ENCODE data around the gene FOXR1.

FOXR1 gene

DNA sequence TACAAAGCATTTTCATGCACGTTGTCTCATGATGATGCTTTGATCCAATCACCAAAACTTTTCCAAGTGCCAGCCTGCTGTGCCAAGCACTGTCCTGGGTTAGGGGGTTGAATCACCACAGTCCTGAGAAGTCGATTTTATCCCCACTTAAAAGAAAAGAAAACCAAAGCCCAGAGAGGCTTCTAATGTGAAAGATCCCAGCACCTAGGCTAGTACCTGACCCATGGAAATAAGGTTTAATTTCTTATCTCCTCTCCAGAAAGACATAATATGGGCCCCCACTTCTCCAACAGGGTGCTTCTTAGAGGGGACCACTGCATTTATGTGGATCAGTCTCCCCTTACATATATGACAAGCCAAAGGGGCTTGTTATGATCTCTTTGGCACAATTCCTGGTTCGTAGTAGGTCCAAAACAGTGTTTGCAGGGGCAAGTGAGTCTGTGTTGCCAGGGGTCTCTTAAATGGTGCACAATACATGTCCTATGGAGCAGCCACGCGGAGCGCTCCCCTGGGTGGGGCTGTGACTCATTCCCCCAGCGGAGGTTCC lies 43.9 kb upstream of the FOXR1 start:
- TF ChIP-seq CTCF (IDR thresholded peaks at IDR 0.05; ENCODE audit: low read length, missing control alignments) = no peak
- DNase-seq (ENCODE audit: low read depth) = no peak

DNA sequence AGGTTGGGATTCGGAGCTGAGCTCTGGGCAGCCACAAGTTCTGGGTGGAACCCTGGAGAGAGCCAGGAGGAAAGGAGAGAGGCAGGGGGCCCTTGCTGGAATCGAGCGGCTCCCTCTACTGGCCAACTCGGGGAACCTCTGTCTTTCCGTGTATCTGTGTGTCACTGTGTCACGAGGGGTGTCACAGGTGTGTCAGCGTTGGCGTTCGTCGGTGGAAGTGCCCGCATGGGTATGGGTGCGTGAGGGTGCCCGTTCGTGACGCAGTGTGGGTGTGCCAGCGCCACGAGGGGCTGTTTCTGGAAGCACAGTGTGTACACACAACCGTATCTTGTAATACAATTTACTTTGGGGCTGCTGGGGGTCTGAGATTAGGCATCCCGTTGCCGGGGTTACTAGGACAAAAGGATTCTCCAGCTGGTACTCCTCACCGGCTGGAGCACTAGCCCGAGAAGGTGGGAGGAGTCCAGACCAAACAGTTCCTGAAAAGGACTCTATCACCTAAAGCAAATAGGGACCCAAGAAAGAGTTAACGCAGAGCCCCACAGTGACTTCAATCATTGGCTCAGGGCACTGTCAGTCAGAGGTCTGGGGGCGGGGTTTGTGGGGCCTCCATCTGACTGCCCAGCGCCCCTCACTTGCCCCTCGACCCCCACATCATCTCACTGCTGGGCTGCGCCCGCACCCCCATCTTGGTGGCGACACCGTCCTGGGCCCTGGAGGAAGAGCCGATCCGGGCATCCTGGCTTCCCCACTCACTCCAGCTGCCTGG lies 43.3 kb upstream of the FOXR1 start:
- DNase-seq (ENCODE audit: low read depth) = peak; percentile 94
- TF ChIP-seq CTCF (IDR thresholded peaks at IDR 0.05; ENCODE audit: low read length, missing control alignments) = peak; percentile 90
- H3K4me3 ChIP-seq (replicated peaks; ENCODE audit: low read depth, low read length) = peak overlapping the region; percentile 77

More for the DNA sequence above, 43.9 kb upstream of the FOXR1 start:
- H3K4me3 ChIP-seq (replicated peaks; ENCODE audit: low read depth, low read length) = peak overlapping the region; percentile 77

DNA sequence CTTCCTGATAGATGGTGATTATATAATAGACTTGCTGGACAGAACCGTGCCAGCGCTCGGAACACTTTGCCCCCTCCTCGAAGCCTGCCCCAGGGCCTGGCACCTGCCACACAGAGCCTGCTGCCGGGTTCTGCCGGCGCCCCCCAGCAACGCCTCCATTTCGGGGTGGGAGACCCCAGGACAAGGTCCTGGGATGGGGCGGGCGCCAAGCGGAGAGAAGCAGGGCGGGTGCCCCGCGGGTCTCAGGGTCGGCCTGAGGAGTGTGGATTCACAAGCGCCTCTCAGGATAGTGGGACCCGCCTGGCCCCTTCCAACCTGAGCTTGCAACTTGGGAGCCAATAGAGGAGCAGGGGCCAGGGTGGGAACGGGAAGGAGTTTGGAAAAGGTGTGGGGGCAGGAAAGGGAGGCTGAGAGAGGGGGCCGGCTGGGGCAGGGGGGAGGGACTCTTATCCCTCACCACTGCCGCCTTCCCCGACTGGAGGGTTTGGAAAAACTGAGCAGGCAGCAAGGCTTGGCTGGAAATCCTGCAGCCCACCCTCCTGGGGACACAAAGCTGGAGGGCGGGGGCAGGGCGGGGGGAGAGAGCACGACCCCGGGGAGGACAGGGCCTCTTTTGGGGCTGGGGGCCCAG lies 42.6 kb upstream of the FOXR1 start:
- no peak for TF ChIP-seq CTCF (IDR thresholded peaks at IDR 0.05; ENCODE audit: low read length, missing control alignments)
- H3K4me3 ChIP-seq (replicated peaks; ENCODE audit: low read depth, low read length) = peak overlapping the region; percentile 77
- DNase-seq (ENCODE audit: low read depth) = peak; percentile 59

DNA sequence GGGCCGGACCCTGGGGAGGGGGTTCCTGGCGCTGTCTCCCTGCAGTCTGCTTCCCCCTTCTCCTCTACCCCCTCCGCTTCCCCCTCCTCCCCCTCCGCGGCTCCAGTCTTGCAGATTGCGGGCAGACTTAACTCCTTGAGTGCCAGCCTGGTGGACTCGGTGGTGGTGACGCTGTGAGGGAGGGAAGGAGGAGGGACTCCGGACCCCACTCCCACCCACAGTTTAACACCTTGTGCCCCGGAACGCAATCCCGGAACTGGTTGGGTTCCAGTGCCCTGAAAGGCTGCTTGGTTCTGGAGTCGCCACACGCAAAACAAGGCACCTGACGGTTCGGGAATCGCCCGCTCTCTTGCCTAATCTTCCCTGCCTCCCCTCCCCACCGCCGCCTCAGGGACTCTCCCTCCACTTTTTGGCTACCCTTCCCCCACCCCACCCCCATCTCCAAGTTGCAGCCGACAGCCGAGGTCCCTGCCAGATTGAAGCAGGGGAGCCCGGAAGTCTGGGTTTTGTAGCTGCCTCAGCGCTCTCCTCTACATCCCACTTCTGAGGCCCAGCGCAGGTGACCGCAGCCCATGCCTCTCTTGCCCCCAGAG lies 42.0 kb upstream of the FOXR1 start:
- peak; percentile 90 for DNase-seq (ENCODE audit: low read depth)
- H3K4me3 ChIP-seq (replicated peaks; ENCODE audit: low read depth, low read length) = peak overlapping the region; percentile 77
- no peak for TF ChIP-seq CTCF (IDR thresholded peaks at IDR 0.05; ENCODE audit: low read length, missing control alignments)

- DNase-seq (ENCODE audit: low read depth) = peak; percentile 80
- H3K4me3 ChIP-seq (replicated peaks; ENCODE audit: low read depth, low read length) = peak overlapping the region; percentile 77
- peak; percentile 94 for TF ChIP-seq CTCF (IDR thresholded peaks at IDR 0.05; ENCODE audit: low read length, missing control alignments)
These were observed 41.4 kb upstream of the FOXR1 start for GRCh38 chr11:118930094-118930712.

DNA sequence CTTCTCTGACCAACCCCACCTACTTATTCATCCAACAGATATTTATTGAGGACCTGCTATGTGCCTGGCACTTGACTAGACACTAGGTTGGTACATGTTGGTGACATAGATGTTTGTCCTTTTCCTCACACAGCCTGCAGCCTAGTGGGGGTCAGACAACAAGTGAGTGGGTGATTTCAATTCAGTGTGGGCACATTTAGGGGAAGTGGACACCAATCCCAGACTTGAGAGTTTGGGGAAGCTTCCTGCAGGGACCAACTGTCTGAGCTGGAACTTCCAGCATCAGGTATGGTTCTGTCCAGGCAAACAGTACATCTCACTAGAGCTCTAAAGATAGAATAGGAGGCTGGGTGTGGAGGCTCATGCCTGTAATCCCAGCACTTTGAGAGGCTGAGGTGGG lies 40.0 kb upstream of the FOXR1 start:
- no peak for TF ChIP-seq CTCF (IDR thresholded peaks at IDR 0.05; ENCODE audit: low read length, missing control alignments)
- DNase-seq (ENCODE audit: low read depth) = no peak
- no peak overlapping the region for H3K4me3 ChIP-seq (replicated peaks; ENCODE audit: low read depth, low read length)

Data from fibroblast of pulmonary artery (primary cell).